ENCODE data around the gene STEAP2.

Gene STEAP2

DNA sequence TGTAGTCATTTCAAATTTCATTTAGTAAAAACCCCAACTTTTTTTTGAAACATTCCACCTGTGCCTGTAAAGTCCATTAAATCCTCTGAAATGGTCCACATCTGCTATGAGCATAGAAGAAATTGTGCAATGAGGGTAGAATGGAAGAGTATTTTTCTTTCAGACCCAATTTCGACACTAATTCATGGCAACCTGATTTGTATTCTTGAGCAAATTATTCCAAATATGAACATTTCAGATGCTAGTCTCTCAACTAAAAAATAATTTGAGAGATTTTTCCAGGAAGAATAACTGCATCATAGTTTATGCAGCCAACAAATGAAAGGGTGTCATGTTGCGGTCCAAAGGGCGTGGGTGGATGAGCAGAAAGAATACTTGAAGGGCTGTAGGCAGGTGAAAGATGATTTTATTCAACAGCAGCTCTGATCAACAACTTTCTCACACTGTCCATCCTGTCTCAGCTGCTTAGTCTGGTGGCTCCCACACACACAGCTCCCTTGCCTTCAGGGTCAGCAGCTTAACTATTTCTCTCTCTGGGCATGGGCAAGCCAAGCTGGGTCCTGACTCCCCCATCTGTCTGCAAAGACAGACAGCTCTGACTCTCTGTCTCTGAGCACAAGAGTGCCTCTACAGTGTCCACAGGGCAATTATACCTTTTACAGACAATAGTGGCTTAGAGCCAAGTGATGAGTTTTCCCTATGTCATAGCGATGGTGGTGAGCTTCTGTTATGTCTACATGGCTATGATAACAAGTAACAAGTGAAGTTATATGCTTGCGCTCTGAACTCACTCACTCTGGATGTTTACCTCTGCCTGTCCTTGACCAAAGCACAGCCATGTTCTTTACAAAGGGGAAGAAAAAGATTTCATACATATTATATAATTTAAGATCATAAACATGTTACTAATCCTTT, 11.5 kb downstream of the STEAP2 start:
- no peaks in the 10 kb centered on the region for H3K9me3 ChIP-seq (ENCODE audit: control insufficient read depth, low read length)
- no peak overlapping the region for H3K4me3 ChIP-seq (ENCODE audit: extremely low read depth, insufficient read depth, low read length, poor library complexity, severe bottlenecking)
- no peaks in the 10 kb centered on the region for H3K4me1 ChIP-seq (ENCODE audit: control insufficient read depth, insufficient read depth, low read length, poor library complexity, severe bottlenecking)
- no peaks in the 10 kb centered on the region for H3K36me3 ChIP-seq (ENCODE audit: control insufficient read depth, insufficient read depth, low read length)
- WGBS, 2 experiments (ENCODE audit: insufficient coverage in 2 of 2), result no CpG with 5 or more reads among the region's 5 CpGs
- H3K27ac ChIP-seq (ENCODE audit: low read depth, low read length, severe bottlenecking), result no peak overlapping the region

DNA sequence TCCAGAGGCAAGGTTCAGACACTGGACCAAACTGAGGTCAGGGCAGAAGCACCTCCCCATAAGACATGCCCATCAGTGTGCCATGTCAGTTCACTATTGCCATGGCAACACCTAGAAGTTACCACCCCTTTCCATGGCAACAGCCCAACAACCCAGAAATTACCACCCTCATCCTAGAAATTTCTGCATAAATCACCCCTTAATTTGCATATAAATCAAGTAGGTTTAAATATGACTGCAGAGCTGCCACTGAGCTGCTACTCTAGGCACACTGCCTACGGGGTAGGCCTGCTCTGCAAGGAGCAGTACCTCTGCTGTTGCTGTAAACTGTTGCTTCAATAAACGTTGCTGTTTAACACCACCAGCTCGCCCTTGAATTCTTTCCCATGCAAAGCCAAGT, 12.7 kb downstream of the STEAP2 start:
- Histone ChIP-seq H3K9me3 (ENCODE audit: control insufficient read depth, low read length) (no peaks in the 10 kb centered on the region), H3K36me3 (ENCODE audit: control insufficient read depth, insufficient read depth, low read length) (no peaks in the 10 kb centered on the region), H3K4me1 (ENCODE audit: control insufficient read depth, insufficient read depth, low read length, poor library complexity, severe bottlenecking) (no peaks in the 10 kb centered on the region), H3K27ac (ENCODE audit: low read depth, low read length, severe bottlenecking) (no peak overlapping the region), H3K4me3 (ENCODE audit: extremely low read depth, insufficient read depth, low read length, poor library complexity, severe bottlenecking) (no peak overlapping the region)
- WGBS, 2 experiments (ENCODE audit: insufficient coverage in 2 of 2), result 28 to 34% methylated on average over 3 of the region's 3 CpGs

- 100% methylated on average over 2 of the region's 3 CpGs for WGBS, 2 experiments (ENCODE audit: insufficient coverage in 2 of 2)
- Histone ChIP-seq H3K4me3 (ENCODE audit: extremely low read depth, insufficient read depth, low read length, poor library complexity, severe bottlenecking) (no peak overlapping the region), H3K4me1 (ENCODE audit: control insufficient read depth, insufficient read depth, low read length, poor library complexity, severe bottlenecking) (no peaks in the 10 kb centered on the region), H3K27ac (ENCODE audit: low read depth, low read length, severe bottlenecking) (no peak overlapping the region), H3K9me3 (ENCODE audit: control insufficient read depth, low read length) (no peaks in the 10 kb centered on the region), H3K36me3 (ENCODE audit: control insufficient read depth, insufficient read depth, low read length) (no peaks in the 10 kb centered on the region)
These were observed 13.6 kb downstream of the STEAP2 start for GRCh38 chr7:90225181-90225580.

GRCh38 chr7:90225601-90226000, 14.1 kb downstream of the STEAP2 start:
- Histone ChIP-seq H3K4me1 (ENCODE audit: control insufficient read depth, insufficient read depth, low read length, poor library complexity, severe bottlenecking) (no peaks in the 10 kb centered on the region), H3K9me3 (ENCODE audit: control insufficient read depth, low read length) (no peaks in the 10 kb centered on the region)
- no CpG with 5 or more reads among the region's 1 CpG for whole genome bisulfite sequencing, 2 experiments (ENCODE audit: insufficient coverage in 2 of 2)

DNA sequence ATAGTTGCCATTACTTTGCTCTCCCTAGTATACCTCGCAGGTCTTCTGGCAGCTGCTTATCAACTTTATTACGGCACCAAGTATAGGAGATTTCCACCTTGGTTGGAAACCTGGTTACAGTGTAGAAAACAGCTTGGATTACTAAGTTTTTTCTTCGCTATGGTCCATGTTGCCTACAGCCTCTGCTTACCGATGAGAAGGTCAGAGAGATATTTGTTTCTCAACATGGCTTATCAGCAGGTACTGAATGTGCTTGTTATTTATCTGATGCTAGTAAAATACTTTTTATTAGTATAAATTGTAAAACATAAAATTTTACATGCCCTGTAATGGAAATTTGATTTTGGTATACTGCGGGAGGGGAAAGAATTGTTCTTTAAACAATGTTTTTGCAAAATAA, 15.7 kb downstream of the STEAP2 start:
- H3K27ac ChIP-seq (ENCODE audit: low read depth, low read length, severe bottlenecking), result no peak overlapping the region

More at GRCh38 chr7:90225601-90226000, 14.1 kb downstream of the STEAP2 start:
- Histone ChIP-seq H3K36me3 (ENCODE audit: control insufficient read depth, insufficient read depth, low read length) (no peaks in the 10 kb centered on the region), H3K4me3 (ENCODE audit: extremely low read depth, insufficient read depth, low read length, poor library complexity, severe bottlenecking) (no peak overlapping the region), H3K27ac (ENCODE audit: low read depth, low read length, severe bottlenecking) (no peak overlapping the region)

GRCh38 chr7:90229682-90230081, 18.1 kb downstream of the STEAP2 start:
- Histone ChIP-seq H3K9me3 (ENCODE audit: control insufficient read depth, low read length) (no peaks in the 10 kb centered on the region), H3K36me3 (ENCODE audit: control insufficient read depth, insufficient read depth, low read length) (no peaks in the 10 kb centered on the region), H3K27ac (ENCODE audit: low read depth, low read length, severe bottlenecking) (no peak overlapping the region), H3K4me1 (ENCODE audit: control insufficient read depth, insufficient read depth, low read length, poor library complexity, severe bottlenecking) (no peaks in the 10 kb centered on the region), H3K4me3 (ENCODE audit: extremely low read depth, insufficient read depth, low read length, poor library complexity, severe bottlenecking) (no peak overlapping the region)
- 89% methylated on average over 1 of the region's 2 CpGs; no CpG with 5 or more reads in 1 of the 2 experiments for WGBS, 2 experiments (ENCODE audit: insufficient coverage in 2 of 2)

More for the DNA sequence above, 15.7 kb downstream of the STEAP2 start:
- no peaks in the 10 kb centered on the region for H3K36me3 ChIP-seq (ENCODE audit: control insufficient read depth, insufficient read depth, low read length)
- whole genome bisulfite sequencing, 2 experiments (ENCODE audit: insufficient coverage in 2 of 2), result 93 to 100% methylated on average over 2 to 4 of the region's 5 CpGs
- H3K4me3 ChIP-seq (ENCODE audit: extremely low read depth, insufficient read depth, low read length, poor library complexity, severe bottlenecking), result no peak overlapping the region
- H3K4me1 ChIP-seq (ENCODE audit: control insufficient read depth, insufficient read depth, low read length, poor library complexity, severe bottlenecking), result no peaks in the 10 kb centered on the region
- H3K9me3 ChIP-seq (ENCODE audit: control insufficient read depth, low read length), result no peaks in the 10 kb centered on the region

DNA sequence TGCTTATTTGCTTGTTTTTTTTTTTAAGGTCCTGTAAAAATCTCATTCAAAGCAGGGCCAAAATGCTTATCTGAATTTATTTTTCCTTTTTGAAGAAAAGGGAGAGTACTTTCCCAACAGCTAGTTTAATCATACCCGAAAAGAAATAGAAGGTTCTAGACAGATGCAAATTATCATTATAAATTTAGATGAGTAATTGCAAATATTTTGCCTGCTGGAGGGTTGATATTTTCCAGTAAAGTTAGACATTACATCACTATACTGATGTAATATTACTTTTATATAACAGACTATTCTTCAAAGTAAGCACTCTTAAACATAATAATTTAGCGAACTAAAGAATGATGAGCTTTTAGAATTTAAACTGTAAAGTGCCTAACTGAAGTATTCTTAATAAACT, 19.3 kb downstream of the STEAP2 start:
- no peaks in the 10 kb centered on the region for H3K36me3 ChIP-seq (ENCODE audit: control insufficient read depth, insufficient read depth, low read length)
- no peak overlapping the region for H3K4me3 ChIP-seq (ENCODE audit: extremely low read depth, insufficient read depth, low read length, poor library complexity, severe bottlenecking)
- WGBS, 2 experiments (ENCODE audit: insufficient coverage in 2 of 2), result no CpG with 5 or more reads among the region's 2 CpGs
- H3K27ac ChIP-seq (ENCODE audit: low read depth, low read length, severe bottlenecking), result no peak overlapping the region
- H3K9me3 ChIP-seq (ENCODE audit: control insufficient read depth, low read length), result no peaks in the 10 kb centered on the region
- H3K4me1 ChIP-seq (ENCODE audit: control insufficient read depth, insufficient read depth, low read length, poor library complexity, severe bottlenecking), result no peaks in the 10 kb centered on the region

DNA sequence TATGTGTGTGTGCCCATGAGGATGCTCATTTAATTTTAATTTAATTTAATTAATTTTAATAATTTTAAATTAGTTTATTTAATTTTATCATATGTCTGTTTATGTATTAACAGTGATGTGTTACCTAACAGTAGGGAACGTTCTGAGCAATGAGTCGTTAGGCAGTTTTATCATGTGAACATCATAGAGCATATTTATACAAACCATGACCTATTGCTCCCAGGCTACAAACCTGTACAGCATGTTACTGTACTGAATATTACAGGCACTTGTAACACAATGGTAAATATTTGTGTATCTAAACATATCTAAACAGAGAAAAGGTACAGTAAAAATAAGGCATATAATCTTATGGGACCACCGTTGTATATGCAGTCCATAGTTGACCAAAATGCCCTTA, 19.8 kb downstream of the STEAP2 start:
- H3K27ac ChIP-seq (ENCODE audit: low read depth, low read length, severe bottlenecking), result no peak overlapping the region
- no CpG with 5 or more reads among the region's 3 CpGs for WGBS, 2 experiments (ENCODE audit: insufficient coverage in 2 of 2)
- no peaks in the 10 kb centered on the region for H3K4me1 ChIP-seq (ENCODE audit: control insufficient read depth, insufficient read depth, low read length, poor library complexity, severe bottlenecking)
- H3K4me3 ChIP-seq (ENCODE audit: extremely low read depth, insufficient read depth, low read length, poor library complexity, severe bottlenecking), result no peak overlapping the region
- H3K9me3 ChIP-seq (ENCODE audit: control insufficient read depth, low read length), result no peaks in the 10 kb centered on the region
- no peaks in the 10 kb centered on the region for H3K36me3 ChIP-seq (ENCODE audit: control insufficient read depth, insufficient read depth, low read length)

- H3K36me3 ChIP-seq (ENCODE audit: control insufficient read depth, insufficient read depth, low read length), result no peaks in the 10 kb centered on the region
- H3K9me3 ChIP-seq (ENCODE audit: control insufficient read depth, low read length), result no peaks in the 10 kb centered on the region
- WGBS, 2 experiments (ENCODE audit: insufficient coverage in 2 of 2), result 100% methylated on average over 1 of the region's 5 CpGs
- H3K4me3 ChIP-seq (ENCODE audit: extremely low read depth, insufficient read depth, low read length, poor library complexity, severe bottlenecking), result no peak overlapping the region
- no peak overlapping the region for H3K27ac ChIP-seq (ENCODE audit: low read depth, low read length, severe bottlenecking)
- H3K4me1 ChIP-seq (ENCODE audit: control insufficient read depth, insufficient read depth, low read length, poor library complexity, severe bottlenecking), result no peaks in the 10 kb centered on the region
These were observed 20.9 kb downstream of the STEAP2 start for GRCh38 chr7:90232430-90232829.

DNA sequence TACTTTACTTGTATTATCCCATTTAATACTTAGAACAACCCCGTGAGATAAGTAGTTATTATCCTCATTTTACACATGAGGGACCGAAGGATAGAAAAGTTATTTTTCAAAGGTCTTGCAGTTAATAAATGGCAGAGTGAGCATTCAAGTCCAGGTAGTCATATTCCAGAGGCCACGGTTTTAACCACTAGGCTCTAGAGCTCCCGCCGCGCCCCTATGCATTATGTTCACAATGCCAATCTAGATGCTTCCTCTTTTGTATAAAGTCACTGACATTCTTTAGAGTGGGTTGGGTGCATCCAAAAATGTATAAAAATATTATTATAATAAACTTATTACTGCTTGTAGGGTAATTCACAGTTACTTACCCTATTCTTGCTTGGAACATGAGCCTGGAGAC, 22.0 kb downstream of the STEAP2 start:
- Histone ChIP-seq H3K36me3 (ENCODE audit: control insufficient read depth, insufficient read depth, low read length) (no peaks in the 10 kb centered on the region), H3K4me1 (ENCODE audit: control insufficient read depth, insufficient read depth, low read length, poor library complexity, severe bottlenecking) (no peaks in the 10 kb centered on the region), H3K4me3 (ENCODE audit: extremely low read depth, insufficient read depth, low read length, poor library complexity, severe bottlenecking) (no peak overlapping the region), H3K9me3 (ENCODE audit: control insufficient read depth, low read length) (no peaks in the 10 kb centered on the region), H3K27ac (ENCODE audit: low read depth, low read length, severe bottlenecking) (no peak overlapping the region)
- WGBS, 2 experiments (ENCODE audit: insufficient coverage in 2 of 2), result 100% methylated on average over 1 of the region's 6 CpGs; no CpG with 5 or more reads in 1 of the 2 experiments

DNA sequence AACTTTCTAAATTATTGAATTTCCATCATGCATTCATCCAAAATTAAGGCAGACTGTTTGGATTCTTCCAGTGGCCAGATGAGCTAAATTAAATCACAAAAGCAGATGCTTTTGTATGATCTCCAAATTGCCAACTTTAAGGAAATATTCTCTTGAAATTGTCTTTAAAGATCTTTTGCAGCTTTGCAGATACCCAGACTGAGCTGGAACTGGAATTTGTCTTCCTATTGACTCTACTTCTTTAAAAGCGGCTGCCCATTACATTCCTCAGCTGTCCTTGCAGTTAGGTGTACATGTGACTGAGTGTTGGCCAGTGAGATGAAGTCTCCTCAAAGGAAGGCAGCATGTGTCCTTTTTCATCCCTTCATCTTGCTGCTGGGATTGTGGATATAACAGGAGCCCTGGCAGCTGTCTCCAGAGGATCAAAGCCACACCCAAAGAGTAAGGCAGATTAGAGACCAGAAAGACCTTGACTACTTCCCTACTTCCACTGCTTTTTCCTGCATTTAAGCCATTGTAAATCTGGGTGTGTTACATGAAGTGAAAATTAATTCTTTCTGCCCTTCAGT, 25.3 kb downstream of the STEAP2 start:
- H3K4me3 ChIP-seq (ENCODE audit: extremely low read depth, insufficient read depth, low read length, poor library complexity, severe bottlenecking), result no peak overlapping the region
- H3K4me1 ChIP-seq (ENCODE audit: control insufficient read depth, insufficient read depth, low read length, poor library complexity, severe bottlenecking), result no peaks in the 10 kb centered on the region
- H3K27ac ChIP-seq (ENCODE audit: low read depth, low read length, severe bottlenecking), result no peak overlapping the region
- H3K36me3 ChIP-seq (ENCODE audit: control insufficient read depth, insufficient read depth, low read length), result no peaks in the 10 kb centered on the region
- H3K9me3 ChIP-seq (ENCODE audit: control insufficient read depth, low read length), result no peaks in the 10 kb centered on the region
- WGBS, 2 experiments (ENCODE audit: insufficient coverage in 2 of 2), result no CpG with 5 or more reads among the region's 1 CpG
